ENCODE results near the gene CCDC71. TPM values are rescaled to one million over a fixed set of nuclear protein-coding genes. Genes with fewer than 3 reads are reported as not detected.
A peak's percentile ranks its signal among the peaks of the same experiment; 100 is the strongest.

CCDC71 gene
- polyA plus RNA-seq, 3 donors: 20.2 to 30.2 (median 24.3) TPM

DNA sequence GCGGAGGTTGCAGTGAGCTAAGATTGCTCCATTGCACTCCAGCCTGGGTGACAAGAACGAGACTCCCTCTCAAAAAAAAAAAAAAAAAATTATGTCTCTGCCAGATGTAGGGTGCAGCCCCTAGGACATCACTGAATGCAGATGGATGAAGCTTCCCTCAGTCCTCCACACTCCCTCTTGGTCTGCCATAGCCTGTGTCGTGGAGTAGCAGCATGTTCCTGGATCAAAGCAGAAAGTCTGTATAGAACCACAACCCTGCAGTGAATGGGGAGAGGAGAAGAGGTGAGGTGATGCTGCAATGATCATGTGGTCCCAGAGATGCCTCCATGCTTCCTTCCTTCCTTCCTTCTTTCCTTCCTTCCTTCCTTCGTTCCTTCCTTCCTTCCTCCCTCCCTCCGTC lies 18.0 kb downstream of the CCDC71 start:
- DNase-seq (ENCODE audit: extremely low read depth in 1 of 11, low read depth in 9 of 11, low spot score in 4 of 11): no peak

DNA sequence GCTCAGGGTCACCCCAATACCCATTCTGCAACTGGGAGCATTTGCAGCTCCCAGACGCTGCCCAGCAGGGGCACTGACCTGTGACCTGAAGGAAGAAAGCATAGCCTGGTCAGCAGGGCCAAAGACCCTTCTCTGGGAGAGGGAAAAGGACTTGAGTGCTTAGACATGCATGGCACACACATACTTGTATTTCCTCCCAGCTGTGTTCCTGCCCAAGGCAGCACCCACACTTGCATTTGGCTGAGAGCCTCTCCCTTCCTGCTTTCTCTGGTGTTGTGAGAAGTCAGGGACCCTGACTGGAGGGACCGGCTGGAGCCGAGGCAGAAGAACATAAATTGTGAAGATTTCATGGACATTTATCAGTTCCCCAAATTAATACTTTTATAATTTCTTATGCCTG lies 26.1 kb downstream of the CCDC71 start:
- DNase-seq (ENCODE audit: extremely low read depth in 1 of 11, low read depth in 9 of 11, low spot score in 4 of 11): no peak

DNA sequence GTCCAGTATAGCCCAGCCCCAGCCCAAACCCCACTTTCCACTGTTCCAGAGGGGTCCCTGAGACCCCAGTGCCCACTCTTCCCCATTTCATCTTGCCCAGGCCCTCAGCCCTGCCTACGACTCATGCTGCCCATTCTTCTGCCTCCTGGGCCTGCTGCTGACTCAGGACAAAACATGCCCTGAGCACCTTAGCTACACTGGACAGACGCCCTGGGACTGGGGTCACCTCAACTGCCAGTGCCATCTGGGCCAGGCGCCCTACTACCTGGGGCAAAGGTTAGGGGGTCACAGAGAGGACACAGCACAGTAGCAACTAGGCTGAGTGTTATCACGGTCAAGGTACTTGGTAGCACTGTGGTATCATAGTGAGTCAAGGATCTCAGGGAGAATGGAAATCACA lies 30.6 kb downstream of the CCDC71 start:
- DNase-seq (ENCODE audit: extremely low read depth in 1 of 11, low read depth in 9 of 11, low spot score in 4 of 11): no peak

DNA sequence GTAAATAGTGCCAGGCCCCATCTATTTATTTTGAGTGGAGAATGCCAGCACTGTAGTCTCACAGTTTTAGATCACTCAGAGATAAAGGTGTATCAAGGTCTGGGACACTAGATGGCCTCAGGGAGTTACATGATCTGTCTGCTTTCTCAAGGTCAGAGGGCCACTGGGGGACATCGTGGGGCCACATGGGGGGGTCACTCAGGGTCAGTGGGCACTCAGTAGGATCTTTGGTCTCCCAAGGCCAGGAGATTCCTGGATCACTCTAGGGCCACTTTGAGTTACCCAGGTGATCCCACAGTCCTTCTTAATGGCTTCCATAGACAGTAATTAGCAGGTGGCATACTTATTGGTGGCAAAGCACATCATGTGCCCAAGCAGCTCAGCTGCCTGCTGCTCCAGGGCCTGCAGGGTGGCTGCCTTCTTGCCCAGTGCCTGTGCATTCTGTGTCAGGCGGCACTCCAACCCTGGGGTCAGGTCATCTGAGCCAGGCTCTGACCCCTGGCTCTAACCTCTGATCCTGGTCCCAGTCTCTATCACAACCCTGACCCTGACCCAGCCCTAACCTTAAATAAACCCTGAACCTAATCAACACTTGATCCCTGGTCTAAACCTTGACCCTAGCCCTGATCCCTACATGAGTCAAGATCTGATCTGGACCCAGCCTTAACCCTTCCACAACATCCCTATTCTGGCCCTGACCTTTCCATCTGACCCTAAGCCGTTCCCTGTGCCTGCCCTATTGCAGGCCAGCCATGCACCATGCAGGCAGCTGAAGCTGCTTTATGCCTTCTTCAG lies 31.5 kb downstream of the CCDC71 start:
- DNase-seq (ENCODE audit: extremely low read depth in 1 of 11, low read depth in 9 of 11, low spot score in 4 of 11): no peak

DNA sequence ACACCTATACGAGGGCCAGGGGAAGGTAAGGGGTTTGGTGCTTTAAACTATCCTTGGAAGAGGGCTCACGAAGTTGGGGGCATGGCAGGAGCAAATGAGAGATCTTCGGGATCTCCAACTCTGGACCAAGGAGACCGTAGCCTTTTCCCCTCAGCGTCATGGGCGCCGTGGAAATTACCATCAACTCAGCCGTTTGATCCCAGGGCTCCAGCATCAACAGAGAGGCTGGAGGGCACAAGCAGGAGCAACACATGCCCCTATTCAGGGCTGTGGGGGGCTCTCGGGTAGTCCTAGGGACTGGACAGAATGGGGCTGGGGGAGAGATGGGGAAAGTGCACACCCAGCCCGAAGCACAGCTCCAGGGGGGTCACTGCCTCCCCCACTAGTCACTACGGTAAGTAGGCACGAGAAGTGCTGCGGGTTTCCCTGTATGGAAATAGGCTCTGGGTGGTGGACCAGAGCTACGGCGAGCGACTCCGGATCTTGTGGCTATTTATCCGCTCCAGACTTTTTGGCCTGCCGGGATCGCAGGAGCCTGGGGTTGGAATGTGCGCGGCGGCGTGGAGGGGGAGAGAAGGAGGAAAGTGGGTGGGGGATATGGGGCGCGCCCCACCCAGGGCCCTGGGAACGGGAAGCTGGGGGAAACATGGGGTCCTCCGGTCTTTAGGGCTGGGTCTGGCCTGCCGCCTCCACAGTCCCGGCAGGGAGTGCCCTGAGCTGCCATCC lies 32.7 kb downstream of the CCDC71 start:
- DNase-seq (ENCODE audit: extremely low read depth in 1 of 11, low read depth in 9 of 11, low spot score in 4 of 11): peak; percentile 66 to 92 (median 83)

DNA sequence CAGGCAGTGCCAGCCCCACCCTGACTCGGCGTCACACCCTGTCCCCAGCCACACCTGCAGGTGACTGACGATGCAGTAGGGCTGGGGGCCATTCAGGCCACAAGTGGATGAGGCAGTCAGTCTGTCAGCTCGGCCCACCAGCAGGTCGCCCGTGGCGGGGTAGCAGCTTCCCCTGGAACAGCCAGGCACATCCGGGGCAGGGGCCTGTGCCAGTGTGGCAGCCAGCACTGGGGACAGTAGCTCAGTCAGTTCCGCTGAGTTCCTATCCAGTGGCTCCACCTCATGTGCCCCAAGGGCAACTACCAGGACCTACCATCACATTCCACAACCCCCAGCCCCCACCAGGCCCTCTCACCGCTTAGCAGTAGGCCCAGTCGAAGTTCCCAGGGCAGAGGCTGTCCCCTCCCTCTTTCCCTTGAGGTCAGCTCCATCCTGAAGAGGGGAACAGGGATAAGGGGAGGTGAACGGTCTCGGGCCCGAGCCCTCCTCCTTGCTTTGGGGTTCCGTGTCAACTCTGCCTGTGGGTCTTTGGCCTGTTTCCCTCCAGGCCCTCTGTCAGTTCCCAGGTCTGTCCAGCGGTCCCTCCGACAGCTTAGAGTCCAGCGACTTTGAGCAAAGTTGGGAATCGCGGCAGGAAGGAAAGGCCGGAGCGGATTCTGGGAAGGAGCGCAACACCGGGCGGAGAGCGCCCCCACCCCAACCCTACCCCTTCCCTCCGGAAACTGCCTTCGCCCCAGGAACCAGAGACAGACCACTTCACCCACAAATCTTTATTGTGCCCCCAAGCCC lies 33.5 kb downstream of the CCDC71 start, which contains the start of gene LAMB2:
Gene LAMB2, minus strand, starts transcription at position 614 of the 789 bp plus-strand sequence. Its CDS starts 183 bp downstream, at position 431.
- DNase-seq (ENCODE audit: extremely low read depth in 1 of 11, low read depth in 9 of 11, low spot score in 4 of 11): peak; percentile 46 to 87 (median 73)

DNA sequence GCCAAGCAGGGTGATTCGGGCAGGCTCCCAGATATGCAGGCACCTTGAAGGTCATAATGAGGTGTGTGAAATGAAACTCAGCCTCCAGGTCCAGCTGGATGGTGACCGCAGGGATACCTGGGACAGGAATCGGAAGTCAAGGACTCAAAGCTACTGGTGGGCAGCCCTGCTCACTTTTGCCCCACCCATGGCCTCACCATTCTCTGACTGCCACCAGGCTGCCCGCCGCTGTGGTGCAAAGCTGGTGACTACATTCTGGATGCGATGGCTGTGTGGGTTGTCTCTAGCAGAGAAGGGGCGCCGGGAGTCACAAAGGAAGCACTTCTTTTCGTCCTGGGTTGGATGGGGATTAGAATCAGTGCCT lies 34.1 kb downstream of the CCDC71 start:
- DNase-seq (ENCODE audit: extremely low read depth in 1 of 11, low read depth in 9 of 11, low spot score in 4 of 11): no peak

DNA sequence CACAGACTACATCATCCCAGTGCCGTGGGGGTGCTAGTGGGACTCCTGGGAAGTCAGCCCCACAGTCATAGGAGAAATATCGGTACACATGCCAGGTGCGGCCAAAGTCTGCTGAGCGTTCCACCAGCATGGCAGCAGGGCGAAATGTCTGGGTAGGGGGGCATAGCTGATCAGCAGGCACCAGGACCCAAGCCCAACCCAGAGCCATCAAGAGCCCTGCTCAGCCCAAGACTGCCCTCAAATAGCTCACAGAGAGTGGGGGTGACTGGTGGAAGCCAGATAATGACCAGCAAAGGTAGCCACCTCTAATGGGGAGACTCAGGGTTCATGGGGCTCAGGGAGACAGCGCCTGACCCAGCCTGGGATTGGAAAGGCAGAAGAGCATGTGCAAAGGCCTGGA lies 34.6 kb downstream of the CCDC71 start:
- DNase-seq (ENCODE audit: extremely low read depth in 1 of 11, low read depth in 9 of 11, low spot score in 4 of 11): no peak

DNA sequence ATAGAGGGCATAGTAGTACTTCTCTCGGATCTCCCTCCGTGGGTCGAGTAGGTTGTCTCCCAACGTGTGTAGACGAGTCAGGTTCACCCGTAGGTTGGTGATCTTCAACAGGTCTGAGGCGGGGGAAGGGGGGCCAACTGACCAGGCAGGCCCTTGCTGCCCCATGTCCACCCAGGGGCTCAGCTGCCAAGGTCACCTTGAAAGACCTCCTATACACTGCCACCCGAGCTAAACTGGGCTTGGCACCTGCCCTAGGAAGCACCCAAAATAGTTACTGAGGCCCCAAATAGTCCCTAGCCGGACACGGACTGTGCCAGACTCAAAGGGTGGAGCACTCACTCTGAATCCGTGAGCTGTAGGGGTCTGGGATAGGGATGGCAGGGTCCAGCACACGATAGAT lies 35.1 kb downstream of the CCDC71 start:
- no peak for DNase-seq (ENCODE audit: extremely low read depth in 1 of 11, low read depth in 9 of 11, low spot score in 4 of 11)

DNA sequence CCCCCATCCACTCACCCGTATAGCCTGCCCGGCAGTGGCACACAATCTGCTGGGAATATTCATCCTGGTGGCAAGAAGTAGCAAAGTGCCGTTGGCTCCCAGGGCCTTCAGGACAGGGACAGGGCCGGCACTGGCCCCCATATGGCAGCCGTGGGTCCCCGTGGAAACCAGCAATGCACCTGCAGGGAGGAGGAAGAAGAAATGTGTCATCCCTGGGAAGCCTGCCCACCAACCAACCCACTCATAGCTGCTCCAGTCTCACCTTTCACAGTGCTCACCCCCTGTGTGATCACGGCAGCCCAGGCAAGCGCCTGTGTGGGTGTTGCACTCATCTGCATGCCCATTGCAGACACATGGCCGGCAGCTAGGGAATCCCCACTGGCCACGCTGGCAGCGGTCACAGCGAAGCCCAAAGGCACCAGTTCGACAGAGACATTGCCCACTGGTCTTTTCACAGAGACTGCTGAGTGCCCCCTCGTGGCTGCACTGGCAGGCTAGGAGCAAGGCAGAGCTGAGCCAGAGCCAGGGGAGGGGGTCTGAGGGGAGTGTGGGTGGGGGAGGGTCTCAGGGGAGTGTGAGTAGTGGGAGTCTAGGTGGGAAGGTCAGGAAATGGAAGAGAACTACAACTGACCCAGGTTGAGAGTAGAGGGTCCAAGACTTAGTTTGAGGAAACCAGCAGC lies 41.0 kb downstream of the CCDC71 start:
- no peak for DNase-seq (ENCODE audit: extremely low read depth in 1 of 11, low read depth in 9 of 11, low spot score in 4 of 11)

DNA sequence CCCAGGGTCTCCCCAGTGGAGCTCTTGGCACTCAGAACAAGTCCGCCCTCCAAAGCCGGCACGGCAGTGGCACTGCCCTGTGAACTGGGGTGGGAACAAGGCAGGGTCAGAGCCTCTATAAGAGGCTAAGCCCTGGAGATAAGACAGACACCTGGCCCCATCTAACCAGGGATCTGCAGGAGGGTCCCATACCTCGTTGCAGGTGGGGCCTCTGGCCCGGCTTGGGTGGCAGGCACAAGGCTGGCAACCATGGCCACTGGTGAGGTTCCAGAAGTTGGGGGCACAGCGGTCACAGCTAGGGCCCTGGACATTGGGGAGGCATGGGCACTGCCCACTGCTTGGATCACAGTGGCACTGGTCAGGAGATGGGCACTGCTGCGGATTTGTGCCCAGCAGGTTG lies 41.9 kb downstream of the CCDC71 start:
- no peak for DNase-seq (ENCODE audit: extremely low read depth in 1 of 11, low read depth in 9 of 11, low spot score in 4 of 11)

DNA sequence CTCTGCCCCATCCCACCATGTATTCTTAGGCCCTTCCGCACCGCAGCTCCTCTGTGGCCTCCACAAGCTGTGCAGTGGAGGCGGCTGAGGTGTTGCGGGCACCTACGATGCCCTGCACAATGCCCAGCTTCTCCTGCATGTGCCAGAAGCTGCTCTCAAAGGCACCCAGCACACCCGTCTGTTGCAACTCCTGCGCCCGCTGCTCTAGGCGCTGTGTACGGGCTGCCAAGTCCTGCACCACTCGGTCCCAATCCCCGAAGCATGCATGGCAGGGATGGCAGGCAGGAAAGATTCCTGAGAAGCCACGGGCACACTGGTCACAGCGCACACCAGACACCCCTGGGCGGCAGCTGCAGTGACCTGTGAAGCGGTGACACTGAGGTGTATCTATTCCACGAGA lies 42.4 kb downstream of the CCDC71 start:
- DNase-seq (ENCODE audit: extremely low read depth in 1 of 11, low read depth in 9 of 11, low spot score in 4 of 11): no peak

DNA sequence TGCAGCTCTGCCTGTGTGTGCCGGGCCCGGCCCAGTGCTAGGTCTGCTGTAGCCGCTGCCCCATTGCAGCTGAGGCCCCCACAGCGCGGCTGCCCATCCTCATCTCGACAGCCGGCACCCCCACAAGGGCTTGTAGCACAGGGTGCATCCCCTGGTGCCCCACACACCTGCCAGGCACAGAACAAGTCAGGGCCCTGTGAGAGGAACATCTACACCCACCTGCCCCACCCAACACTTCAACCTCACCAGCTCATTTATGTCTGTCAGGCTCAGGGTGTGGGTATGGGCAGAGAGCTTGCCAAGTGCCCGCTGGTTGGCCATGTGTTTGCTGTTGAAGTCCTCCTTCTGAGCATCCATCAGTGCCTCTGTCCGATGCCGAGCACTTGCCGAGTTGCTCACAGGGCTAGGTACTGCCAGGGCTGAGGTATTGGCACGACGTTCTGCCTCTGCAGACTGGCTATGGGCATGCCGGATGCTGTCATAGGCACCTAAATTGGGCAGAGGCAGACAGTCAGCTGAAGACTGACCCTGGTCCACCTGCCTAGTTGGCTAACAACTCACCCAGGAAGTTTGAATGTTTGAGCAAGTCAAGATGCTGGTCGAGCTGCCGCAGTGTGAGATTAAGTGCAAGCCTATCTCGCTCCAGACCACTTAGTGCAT lies 43.1 kb downstream of the CCDC71 start:
- no peak for DNase-seq (ENCODE audit: extremely low read depth in 1 of 11, low read depth in 9 of 11, low spot score in 4 of 11)

DNA sequence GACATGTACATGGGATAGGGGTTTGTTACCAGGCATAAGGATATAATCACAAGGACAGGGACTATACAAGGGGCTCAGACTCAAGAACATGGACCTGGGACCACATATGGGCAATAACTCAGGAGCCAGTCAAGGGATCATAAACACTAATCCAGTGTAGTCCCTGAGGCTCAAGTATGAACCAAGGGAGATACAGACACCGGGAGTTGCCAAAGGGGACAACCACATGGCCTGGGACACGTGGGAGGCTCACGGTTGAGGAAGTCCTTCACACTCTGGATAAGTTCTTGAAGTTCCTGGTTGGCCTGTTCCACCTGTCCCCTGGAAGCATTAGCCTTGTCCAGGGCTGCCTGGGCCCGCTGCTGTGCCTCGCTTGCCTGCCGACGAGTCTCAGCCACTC lies 43.7 kb downstream of the CCDC71 start:
- DNase-seq (ENCODE audit: extremely low read depth in 1 of 11, low read depth in 9 of 11, low spot score in 4 of 11): no peak

DNA sequence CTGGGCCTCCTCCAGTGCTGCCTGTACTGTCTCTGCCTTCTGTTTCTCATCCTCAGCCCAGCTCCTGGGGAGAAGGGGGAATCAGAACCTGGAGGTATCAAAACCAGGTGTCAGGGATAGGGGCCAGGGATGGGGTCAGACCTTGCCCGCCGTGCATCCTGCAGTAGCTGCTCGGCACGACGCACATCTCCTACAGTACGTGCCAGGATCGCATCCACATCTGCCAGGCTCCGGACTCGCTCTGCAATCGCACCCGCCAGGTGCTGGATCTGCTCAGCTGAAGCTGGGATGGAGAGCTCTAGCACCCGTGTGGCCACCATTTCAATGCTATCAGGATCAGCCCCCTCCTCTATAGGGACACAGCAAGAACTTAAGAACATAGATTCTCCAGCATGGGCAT lies 44.1 kb downstream of the CCDC71 start:
- DNase-seq (ENCODE audit: extremely low read depth in 1 of 11, low read depth in 9 of 11, low spot score in 4 of 11): no peak

DNA sequence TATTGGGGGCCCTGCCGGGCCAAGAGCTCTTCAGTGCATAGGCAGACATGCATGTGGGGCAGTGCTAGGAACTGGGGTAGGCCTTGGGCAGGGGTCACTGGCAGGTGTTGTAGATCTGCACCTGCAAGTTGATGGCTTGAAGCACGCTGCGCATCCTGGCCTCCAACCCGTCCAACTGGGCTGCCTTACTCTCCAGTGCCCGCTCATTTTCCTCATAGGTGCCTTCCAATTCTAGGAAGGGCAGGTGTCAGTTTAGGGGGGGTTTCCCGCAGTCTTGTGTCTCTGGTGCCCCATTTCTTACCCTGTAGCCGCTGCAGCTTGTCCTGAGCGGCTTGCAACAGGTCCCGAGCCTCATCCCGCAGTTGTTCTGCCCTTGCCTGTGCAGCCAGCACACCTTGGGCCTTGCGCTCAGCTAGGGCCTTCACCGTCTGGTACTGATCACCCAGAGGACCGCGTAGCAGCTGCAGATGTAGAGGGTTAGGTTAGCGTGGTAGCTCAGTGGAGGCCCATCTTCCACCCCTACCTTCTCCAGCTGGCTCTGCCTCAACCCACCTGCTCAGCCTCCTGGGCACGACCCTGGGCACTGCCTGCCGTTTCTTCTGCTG lies 44.9 kb downstream of the CCDC71 start:
- DNase-seq (ENCODE audit: extremely low read depth in 1 of 11, low read depth in 9 of 11, low spot score in 4 of 11): no peak

DNA sequence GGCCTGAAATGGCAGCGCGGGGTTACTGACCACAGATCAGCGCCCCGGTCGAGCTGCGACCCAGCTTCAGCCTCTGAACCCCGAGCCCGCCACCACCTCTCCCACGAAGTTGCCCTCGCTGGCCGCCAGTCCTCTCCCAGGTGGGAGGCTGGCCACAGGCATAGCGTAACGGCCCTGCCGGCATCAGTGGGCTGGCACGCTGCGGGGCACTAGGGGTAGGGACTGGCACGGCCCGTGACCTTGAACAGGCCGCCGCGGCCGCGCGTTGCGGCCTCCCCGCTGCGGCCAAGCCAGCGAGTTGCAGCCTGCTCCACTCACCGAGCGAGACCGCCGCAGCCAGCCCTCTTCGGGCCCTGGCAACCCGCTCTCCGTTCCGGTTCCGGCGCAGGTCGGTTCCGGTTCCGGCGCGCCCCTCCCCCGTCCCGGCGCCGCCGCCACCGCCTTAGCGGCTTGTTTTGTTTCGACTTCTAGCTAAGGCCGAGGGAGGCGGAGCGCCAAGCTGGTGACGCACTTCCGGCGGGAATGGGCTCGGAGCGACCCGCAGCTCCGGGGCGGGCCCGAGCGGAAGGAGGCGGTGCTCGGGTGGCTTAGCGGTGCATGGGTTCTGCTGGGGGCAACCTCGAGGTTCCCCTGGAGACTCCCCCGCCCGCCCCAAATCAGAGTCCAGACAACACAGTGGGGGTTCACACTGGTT lies 45.5 kb downstream of the CCDC71 start, which contains the start of gene USP19:
Gene USP19, minus strand, starts transcription at position 386 of the 694 bp plus-strand sequence. CDS start 1,678 bp downstream, outside the sequence.
- peak; percentile 78 to 93 (median 90) for DNase-seq (ENCODE audit: extremely low read depth in 1 of 11, low read depth in 9 of 11, low spot score in 4 of 11)

DNA sequence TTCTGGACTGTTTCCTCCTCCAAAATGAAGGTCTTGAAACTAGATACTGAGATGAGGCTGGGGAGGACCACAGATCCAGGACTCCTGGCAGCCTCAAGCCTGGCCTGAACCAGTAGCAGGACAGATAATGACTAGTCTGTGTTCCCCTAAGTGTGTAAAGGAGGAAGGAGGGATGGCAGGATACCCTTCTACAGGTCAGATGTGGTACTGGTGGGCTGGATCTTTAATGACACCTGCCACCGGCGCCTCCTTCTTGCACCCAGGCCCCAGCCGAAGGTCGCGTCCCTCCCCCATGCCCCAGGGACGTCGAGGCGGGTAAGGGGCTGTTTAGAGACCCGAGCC lies 46.1 kb downstream of the CCDC71 start:
- no peak for DNase-seq (ENCODE audit: extremely low read depth in 1 of 11, low read depth in 9 of 11, low spot score in 4 of 11)

Measured in renal cortex interstitium (tissue), 11 donors.